MM.1S (cell line): ENCODE data around the gene DIO1.

ENCODE experiments used
- EZH2 ChIP-seq: fragments of 300-600 bp; sonication (generic); optimal IDR thresholded peaks from 2 replicates; pipeline ENCODE3; 2017; ENCODE audit warnings: low read depth, mild to moderate bottlenecking, antibody characterized with exemption, low read length, mixed read lengths
- TF ChIP-seq, protein P1 (sequence below): fragments of 300-600 bp; sonication (generic); IDR thresholded peaks from 2 replicates; pipeline ENCODE4 v1.5.1; 2016; ENCODE audit warnings: antibody characterized with exemption, low read length, mixed read lengths

GRCh38 chr1:53944469-53945182 is 50.6 kb downstream of the DIO1 start:
- TF ChIP-seq, protein P1, sequence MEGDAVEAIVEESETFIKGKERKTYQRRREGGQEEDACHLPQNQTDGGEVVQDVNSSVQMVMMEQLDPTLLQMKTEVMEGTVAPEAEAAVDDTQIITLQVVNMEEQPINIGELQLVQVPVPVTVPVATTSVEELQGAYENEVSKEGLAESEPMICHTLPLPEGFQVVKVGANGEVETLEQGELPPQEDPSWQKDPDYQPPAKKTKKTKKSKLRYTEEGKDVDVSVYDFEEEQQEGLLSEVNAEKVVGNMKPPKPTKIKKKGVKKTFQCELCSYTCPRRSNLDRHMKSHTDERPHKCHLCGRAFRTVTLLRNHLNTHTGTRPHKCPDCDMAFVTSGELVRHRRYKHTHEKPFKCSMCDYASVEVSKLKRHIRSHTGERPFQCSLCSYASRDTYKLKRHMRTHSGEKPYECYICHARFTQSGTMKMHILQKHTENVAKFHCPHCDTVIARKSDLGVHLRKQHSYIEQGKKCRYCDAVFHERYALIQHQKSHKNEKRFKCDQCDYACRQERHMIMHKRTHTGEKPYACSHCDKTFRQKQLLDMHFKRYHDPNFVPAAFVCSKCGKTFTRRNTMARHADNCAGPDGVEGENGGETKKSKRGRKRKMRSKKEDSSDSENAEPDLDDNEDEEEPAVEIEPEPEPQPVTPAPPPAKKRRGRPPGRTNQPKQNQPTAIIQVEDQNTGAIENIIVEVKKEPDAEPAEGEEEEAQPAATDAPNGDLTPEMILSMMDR = no peak
- TF ChIP-seq EZH2 = no peak
